Right lobe of liver (tissue), 6 donors: ENCODE results near the gene CCL2. TPM values are rescaled to one million over a fixed set of nuclear protein-coding genes. Genes with fewer than 3 reads are reported as not detected.

Source experiments
- ATAC-seq, 4 donors: fragments of 200-7000 bp; cut with Tn5 transposase; one replicate each; pipeline ENCODE4 v1.9.1; 2020; ENCODE audit warnings: mild to moderate bottlenecking in 4 of 4, moderate library complexity in 4 of 4
- DNase-seq, 3 donors: peaks; one replicate each; pipeline ENCODE4 v3.0.0-alpha.2; 2020
- H3K27ac ChIP-seq, 3 donors: fragments of 200-600 bp; one replicate each; pipeline ENCODE4 v1.8.0; 2022
- H3K27me3 ChIP-seq, 2 donors: fragments of 200-600 bp; one replicate each; pipeline ENCODE4 v1.8.0; 2022
- H3K36me3 ChIP-seq, 4 donors: fragments of 200-600 bp; sonication (generic) in 1 of 4; one replicate each; pipeline versions ENCODE4 v1.5.1 to v1.8.0; 2017 to 2022; ENCODE audit warnings: control low read depth in 1 of 4
- H3K4me1 ChIP-seq, 4 donors: fragments of 200-600 bp; sonication (generic) in 1 of 4; one replicate each; pipeline versions ENCODE4 v1.5.1 to v1.8.0; 2017 to 2022; ENCODE audit warnings: control low read depth in 1 of 4
- H3K4me3 ChIP-seq, 3 donors: fragments of 200-600 bp; one replicate each; pipeline ENCODE4 v1.8.0; 2022
- H3K9me3 ChIP-seq, 4 donors: fragments of 200-600 bp; sonication (generic) in 1 of 4; one replicate each; pipeline versions ENCODE4 v1.5.1 to v1.8.0; 2017 to 2022; ENCODE audit warnings: control low read depth in 1 of 4
- POLR2A ChIP-seq: fragments of 450-650 bp; IDR thresholded peaks from one replicate; pipeline ENCODE4 v1.6.1; 2017; ENCODE audit warnings: antibody characterized with exemption, mild to moderate bottlenecking
- WGBS: methylation state at CpG from one replicate; pipeline ENCODE4 v1.1.6; 2018; ENCODE audit warnings: low coverage, low lambda C conversion rate; ENCODE audit not compliant: insufficient coverage; ENCODE audit errors: missing lambda C conversion rate; 5-methylcytosine and 5-hydroxymethylcytosine counted together
- intact Hi-C, 2 donors: fragments of 100-400 bp; cut with DNase I; formaldehyde crosslinking; loops; one replicate each; pipeline versions ENCODE4 v1.11.2 to v1.14.1; 2022
- long read RNA-seq: library from polyadenylated mRNA; unstranded; transcript quantifications from one replicate; pipeline ENCODE4 v2.0.0, GENCODE V29; 2019
- total RNA-seq, 6 experiments: library from RNA; depleted of rRNA in 2 of 6; stranded (reverse); fragments of >200 nt in 2 of 6; fragmentation: NEBNext Ultra II Directional in 3 of 6; extraction: Animal tissue kit (Norgen Biotek cat#: 25700) in 3 of 6; gene quantifications; one replicate each; pipeline versions ENCODE4 v1.1.0 to v1.2.4, GENCODE V29; 2016 to 2023
- TF ChIP-seq, protein P1 (sequence below), 4 donors: fragments of 200-600 bp in 3 of 4; fragments of 450-650 bp in 1 of 4; IDR thresholded peaks; one replicate each; pipeline versions ENCODE4 v1.5.1 to v1.8.0; 2016 to 2022; ENCODE audit warnings: antibody characterized with exemption in 4 of 4, mild to moderate bottlenecking in 2 of 4
- donor health status: DM: no; HTN: yes; CAD: no.
- donor health status: DM: no; HTN: no; CAD: no.
- donor health status: DM: no; HTN: no; CAD: no.
- donor health status: DM: no; HTN: yes; CAD: no.
- donor health status: DM: no; HTN: yes; CAD: no.

CCL2 gene
- total RNA-seq: 10 to 100 TPM in 1 of 6 experiments, 1 to 10 TPM in 4, under 1 TPM in 1; 0.66 to 32.2 (median 3.8) TPM
- long read RNA-seq, partial matches to known transcripts: 0 of 1 reads
- long read RNA-seq, other reads (novel, unspliced or antisense): 0 of 1 reads

DNA sequence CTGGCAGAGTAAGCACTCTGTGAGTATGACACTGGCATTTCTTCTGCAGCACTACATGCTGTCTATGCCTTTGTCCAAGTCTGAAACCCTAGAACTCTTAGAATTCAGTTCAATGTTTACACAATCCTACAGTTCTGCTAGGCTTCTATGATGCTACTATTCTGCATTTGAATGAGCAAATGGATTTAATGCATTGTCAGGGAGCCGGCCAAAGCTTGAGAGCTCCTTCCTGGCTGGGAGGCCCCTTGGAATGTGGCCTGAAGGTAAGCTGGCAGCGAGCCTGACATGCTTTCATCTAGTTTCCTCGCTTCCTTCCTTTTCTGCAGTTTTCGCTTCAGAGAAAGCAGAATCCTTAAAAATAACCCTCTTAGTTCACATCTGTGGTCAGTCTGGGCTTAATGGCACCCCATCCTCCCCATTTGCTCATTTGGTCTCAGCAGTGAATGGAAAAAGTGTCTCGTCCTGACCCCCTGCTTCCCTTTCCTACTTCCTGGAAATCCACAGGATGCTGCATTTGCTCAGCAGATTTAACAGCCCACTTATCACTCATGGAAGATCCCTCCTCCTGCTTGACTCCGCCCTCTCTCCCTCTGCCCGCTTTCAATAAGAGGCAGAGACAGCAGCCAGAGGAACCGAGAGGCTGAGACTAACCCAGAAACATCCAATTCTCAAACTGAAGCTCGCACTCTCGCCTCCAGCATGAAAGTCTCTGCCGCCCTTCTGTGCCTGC lies at the start of gene CCL2:
Gene CCL2 (plus strand): TSS at position 635 of the 730 bp plus-strand sequence. CDS start 65 bp downstream, at position 700.
- TF ChIP-seq, protein P1, sequence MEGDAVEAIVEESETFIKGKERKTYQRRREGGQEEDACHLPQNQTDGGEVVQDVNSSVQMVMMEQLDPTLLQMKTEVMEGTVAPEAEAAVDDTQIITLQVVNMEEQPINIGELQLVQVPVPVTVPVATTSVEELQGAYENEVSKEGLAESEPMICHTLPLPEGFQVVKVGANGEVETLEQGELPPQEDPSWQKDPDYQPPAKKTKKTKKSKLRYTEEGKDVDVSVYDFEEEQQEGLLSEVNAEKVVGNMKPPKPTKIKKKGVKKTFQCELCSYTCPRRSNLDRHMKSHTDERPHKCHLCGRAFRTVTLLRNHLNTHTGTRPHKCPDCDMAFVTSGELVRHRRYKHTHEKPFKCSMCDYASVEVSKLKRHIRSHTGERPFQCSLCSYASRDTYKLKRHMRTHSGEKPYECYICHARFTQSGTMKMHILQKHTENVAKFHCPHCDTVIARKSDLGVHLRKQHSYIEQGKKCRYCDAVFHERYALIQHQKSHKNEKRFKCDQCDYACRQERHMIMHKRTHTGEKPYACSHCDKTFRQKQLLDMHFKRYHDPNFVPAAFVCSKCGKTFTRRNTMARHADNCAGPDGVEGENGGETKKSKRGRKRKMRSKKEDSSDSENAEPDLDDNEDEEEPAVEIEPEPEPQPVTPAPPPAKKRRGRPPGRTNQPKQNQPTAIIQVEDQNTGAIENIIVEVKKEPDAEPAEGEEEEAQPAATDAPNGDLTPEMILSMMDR (IDR thresholded peaks at IDR 0.05): no peak
- TF ChIP-seq POLR2A: no peak
- peak; percentile 52 to 64 (median 55) for ATAC-seq
- Histone ChIP-seq H3K9me3 (no peaks in the 10 kb centered on the region), H3K4me3 (peak within 1 kb of the TSS; percentile 24 to 29 (median 25)), H3K27me3 (no peaks in the 10 kb centered on the region), H3K4me1 (peaks cover 0 to 22% (median 4%) of the 10 kb centered on the region in 4 donors), H3K36me3 (no peaks in the 10 kb centered on the region), H3K27ac (peak within 1 kb of the TSS in 2 of 3 donors; percentile 36 to 70)
- DNase-seq: peak in 1 of 3 donors; percentile 35
- WGBS: 3% methylated on average over 8 of the region's 11 CpGs
- intact Hi-C loops: no loop called here

DNA sequence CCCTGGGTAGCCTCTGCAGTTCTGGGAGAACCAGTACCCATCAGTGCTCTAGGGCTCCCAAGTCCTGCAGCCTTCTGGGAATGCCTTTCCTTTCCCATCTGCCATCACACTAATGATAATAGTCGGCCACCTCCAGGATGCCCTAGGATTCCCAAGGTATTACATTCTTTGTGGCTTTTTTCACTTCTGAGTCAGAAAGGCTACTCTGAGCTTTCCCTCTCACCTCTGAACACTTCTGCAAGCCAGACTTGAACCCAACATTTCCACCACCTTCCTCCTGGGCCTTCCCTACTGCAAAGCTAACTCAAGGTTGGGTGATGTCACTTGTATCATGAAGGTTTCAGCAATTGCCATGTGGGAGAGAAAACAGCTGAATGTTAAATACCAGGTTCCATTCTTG lies 49.7 kb upstream of the CCL2 start:
- 30% methylated on average over 1 of the region's 1 CpG for WGBS
- no peaks in the 10 kb centered on the region for H3K27me3 ChIP-seq
- intact Hi-C loops: loop anchor here (10.0 kb wide), 2 partner anchors 99 to 159 kb away; partner anchors contain the start of gene CCL1 (in 1 of the 2)
- TF ChIP-seq, protein P1 (IDR thresholded peaks at IDR 0.05): no peak
- no peak for TF ChIP-seq POLR2A
- H3K27ac ChIP-seq: no peak overlapping the region
- H3K9me3 ChIP-seq: no peaks in the 10 kb centered on the region
- H3K36me3 ChIP-seq: no peaks in the 10 kb centered on the region
- no peak for ATAC-seq
- DNase-seq: no peak
- H3K4me3 ChIP-seq: no peak overlapping the region
- no peaks in the 10 kb centered on the region for H3K4me1 ChIP-seq

DNA sequence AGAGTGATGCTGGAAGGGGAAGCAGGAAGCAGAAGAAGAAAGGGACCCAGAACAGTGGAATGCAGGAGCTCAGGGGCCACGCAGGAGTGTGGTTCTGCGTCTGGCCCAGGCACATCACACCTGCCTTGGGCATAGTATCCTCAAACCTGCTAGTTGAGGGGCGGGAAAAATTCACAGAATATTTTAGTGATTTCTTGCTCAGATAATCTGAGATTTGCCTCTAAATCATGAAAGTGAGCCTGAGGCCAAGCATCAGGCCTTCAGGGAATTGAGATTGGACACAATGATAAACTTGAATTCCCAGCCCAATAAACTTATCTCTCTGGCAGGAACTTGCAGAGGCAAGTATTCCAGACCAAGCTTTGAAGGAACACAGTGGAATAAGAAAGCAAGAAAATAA lies 48.5 kb upstream of the CCL2 start:
- TF ChIP-seq, protein P1 (IDR thresholded peaks at IDR 0.05): no peak
- TF ChIP-seq POLR2A: no peak
- Histone ChIP-seq H3K36me3 (no peaks in the 10 kb centered on the region), H3K27me3 (no peaks in the 10 kb centered on the region), H3K9me3 (no peaks in the 10 kb centered on the region), H3K4me1 (no peaks in the 10 kb centered on the region), H3K4me3 (no peak overlapping the region), H3K27ac (no peak overlapping the region)
- 85% methylated on average over 3 of the region's 3 CpGs for WGBS
- intact Hi-C loops: loop anchor here (10.0 kb wide), 2 partner anchors 98 to 158 kb away; partner anchors contain the start of gene CCL1 (in 1 of the 2)
- ATAC-seq (no peak), DNase-seq (no peak)

DNA sequence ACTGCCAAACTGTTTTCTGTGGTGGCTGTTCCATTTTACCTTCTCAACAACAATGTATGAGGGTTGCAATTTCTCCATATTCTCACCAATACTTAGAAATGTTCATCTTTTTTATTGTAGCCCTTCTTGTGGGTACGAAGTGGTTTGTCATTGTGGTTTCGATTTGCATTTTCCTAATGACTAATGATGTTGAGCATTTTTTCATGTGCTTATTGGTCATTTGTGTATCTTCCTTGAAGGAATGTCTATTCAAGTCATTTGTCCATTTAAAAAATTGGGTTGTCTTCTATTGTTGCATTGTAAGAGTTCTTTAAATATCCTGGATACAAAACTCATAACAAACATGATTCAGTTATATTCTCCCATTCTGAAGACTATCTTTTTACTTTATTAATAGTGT lies 47.5 kb upstream of the CCL2 start:
- TF ChIP-seq POLR2A: no peak
- TF ChIP-seq, protein P1 (IDR thresholded peaks at IDR 0.05): no peak
- no peaks in the 10 kb centered on the region for H3K27me3 ChIP-seq
- ATAC-seq (no peak), DNase-seq (no peak)
- intact Hi-C loops: loop anchor here (10.0 kb wide), 2 partner anchors 97 to 157 kb away; partner anchors contain the start of gene CCL1 (in 1 of the 2)
- no peaks in the 10 kb centered on the region for H3K4me1 ChIP-seq
- H3K9me3 ChIP-seq: no peaks in the 10 kb centered on the region
- no peak overlapping the region for H3K4me3 ChIP-seq
- no peak overlapping the region for H3K27ac ChIP-seq
- 71% methylated on average over 2 of the region's 2 CpGs for WGBS
- no peaks in the 10 kb centered on the region for H3K36me3 ChIP-seq
